Measurements from ENCODE around the gene TMEM26. TPM values are rescaled to one million over a fixed set of nuclear protein-coding genes. Genes with fewer than 3 reads are reported as not detected.

TMEM26 gene
- total RNA-seq: 0.54 and 0.94 TPM in 2 replicates

GRCh38 chr10:61452655-61453641, at the start of gene TMEM26:
TMEM26 (minus strand) TSS chr10:61453381; CDS start chr10:61453081, 300 bp downstream.

Other genes starting within 250 kb of the TMEM26 start
- not detected in 2 replicates for gene CABCOCO1, start 209.5 kb upstream of the TMEM26 start, total RNA-seq

Measured in cardiac ventricle fibroblast (primary cell).